IPS DF 6.9 (cell line): ENCODE data around the gene IQCN.

Experiments
- DNase-seq: peaks from one replicate; pipeline ENCODE4 v3.0.0-alpha.2; 2013; ENCODE audit warnings: low read depth, low spot score
- H3K27ac ChIP-seq: one replicate; pipeline ENCODE4 v1.5.1; 2013; ENCODE audit warnings: low read length, control low read depth
- H3K27me3 ChIP-seq: 2 replicates; pipeline ENCODE4 v1.6.1; 2013; ENCODE audit warnings: mild to moderate bottlenecking, low read length; ENCODE audit not compliant: control insufficient read depth, insufficient read depth
- H3K36me3 ChIP-seq: 2 replicates; pipeline ENCODE4 v1.6.1; 2013; ENCODE audit warnings: low read length; ENCODE audit not compliant: control insufficient read depth, insufficient read depth
- H3K4me1 ChIP-seq: 2 replicates; pipeline ENCODE4 v1.6.1; 2013; ENCODE audit warnings: low read length; ENCODE audit not compliant: control insufficient read depth, insufficient read depth
- H3K4me3 ChIP-seq: 2 replicates; pipeline ENCODE4 v1.5.1; 2013; ENCODE audit warnings: mild to moderate bottlenecking, low read length
- H3K9me3 ChIP-seq: 2 replicates; pipeline ENCODE4 v1.6.1; 2013; ENCODE audit warnings: low read length, inconsistent platforms; ENCODE audit not compliant: control insufficient read depth, insufficient read depth
- WGBS: extraction: QIAGEN DNeasy Blood & Tissue Kit; methylation state at CpG from one replicate; pipeline ENCODE4 v1.1.7; 2013; ENCODE audit warnings: mixed read lengths, missing lambda C conversion rate; ENCODE audit not compliant: insufficient read length, insufficient coverage; 5-methylcytosine and 5-hydroxymethylcytosine counted together

IQCN gene

DNA sequence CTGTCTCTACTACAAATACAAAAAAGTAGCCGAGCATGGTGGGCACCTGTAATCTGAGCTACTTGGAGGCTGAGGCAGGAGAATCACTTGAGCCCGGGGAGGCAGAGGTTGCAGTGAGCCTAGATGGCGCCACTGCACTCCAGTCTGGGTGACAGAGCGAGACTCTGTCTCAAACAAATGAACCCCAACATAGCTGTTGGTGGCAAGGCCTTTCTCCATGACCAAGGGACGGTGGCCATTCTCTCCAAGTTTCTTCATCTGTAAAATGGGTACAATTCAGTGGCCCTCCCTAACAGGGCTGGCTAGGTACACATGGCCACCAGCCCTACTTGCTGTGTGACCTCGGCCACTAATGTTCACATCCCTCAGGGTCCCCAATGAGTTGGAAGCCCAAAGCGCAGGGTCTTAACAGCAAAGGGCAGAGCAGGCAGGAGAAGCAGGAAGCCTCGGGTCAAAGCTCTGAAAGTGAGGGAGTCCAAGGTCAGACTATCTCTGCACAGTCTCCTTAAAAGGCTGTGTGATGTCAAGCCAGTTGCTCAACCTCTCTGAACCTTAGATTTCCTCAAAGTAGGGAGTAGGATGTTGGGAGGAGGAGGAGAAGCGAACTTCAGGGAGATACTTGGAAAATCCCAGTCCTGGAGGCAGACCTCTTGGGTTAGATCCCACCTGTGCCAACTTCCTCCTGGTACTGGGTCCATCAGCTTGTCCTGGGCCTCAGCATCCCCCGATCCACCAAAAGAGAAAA is 4.4 kb upstream of the IQCN start:
- Histone ChIP-seq H3K36me3 (no peaks in the 10 kb centered on the region; the same call in 1 of the 2 replicates), H3K9me3 (no peaks in the 10 kb centered on the region), H3K27me3 (no peaks in the 10 kb centered on the region), H3K4me1 (peaks cover 2% of the 10 kb centered on the region; the same call in 1 of the 2 replicates), H3K4me3 (peak overlapping the region; percentile 35; the same call in 1 of the 2 replicates), H3K27ac (no peak overlapping the region)
- no peak for DNase-seq
- no CpG with 5 or more reads among the region's 10 CpGs for WGBS

DNA sequence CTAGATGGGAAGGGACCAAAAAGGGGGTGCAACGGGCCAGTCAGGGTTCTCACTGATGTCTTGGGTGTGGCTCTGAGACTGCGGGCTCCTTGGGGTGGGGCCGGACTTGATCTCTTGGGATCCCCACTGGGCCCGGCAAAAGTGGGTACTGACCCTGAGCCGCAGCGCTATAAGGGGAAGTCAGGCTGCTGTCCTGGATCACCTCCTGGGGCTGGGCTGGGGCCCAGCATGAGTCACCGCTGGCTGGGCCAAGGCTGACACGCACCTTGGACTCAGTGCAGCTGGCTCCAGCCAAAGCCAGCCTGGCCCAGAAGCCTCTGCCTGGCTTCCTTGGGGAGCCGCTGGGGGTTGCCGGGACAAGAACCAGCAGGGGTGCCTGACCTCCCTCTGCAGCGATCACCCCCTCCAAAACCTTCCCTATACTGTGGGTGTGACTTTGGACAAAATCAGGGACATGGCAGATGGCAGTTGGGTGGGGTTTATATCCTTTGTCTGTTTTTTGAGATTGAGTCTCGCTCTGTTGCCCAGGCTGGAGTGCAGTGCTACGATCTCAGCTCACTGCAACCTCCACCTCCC is 617 bp upstream of the IQCN start:
- no peak overlapping the region for H3K27ac ChIP-seq
- DNase-seq = no peak

DNA sequence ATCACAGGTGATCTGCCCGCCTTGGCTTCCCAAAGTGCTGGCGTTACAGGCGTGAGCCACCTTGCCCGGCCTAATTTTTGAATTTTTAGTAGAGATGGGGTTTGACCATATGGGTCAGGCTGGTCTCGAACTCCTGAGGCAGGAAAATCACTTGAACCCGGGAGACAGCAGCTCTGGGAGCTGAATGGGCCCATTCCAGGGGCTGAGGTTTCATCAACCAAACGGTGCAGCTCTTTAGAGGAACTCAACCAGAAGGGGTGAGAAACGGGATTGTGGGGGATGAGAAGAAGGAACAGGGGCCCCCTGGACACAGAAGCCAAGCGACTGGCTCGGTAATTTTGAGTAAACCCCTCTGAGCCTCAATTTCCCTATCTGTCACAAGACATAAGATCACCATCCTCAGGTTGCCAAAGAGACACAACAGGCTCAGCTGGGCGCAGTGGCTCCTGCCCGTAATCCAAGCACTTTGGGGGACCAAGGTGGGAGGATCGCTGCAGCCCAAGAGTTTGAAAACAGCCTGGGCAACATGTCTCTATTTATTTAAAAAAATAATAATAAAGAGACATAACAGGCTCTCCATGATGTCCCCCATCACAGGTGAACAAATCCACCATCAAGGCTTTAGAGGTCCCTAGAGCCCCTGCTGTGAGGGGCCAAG is 562 bp downstream of the IQCN start:
- Histone ChIP-seq H3K4me3 (no peak overlapping the region), H3K27me3 (no peaks in the 10 kb centered on the region), H3K4me1 (no peaks in the 10 kb centered on the region), H3K36me3 (no peaks in the 10 kb centered on the region; the same call in 1 of the 2 replicates), H3K9me3 (no peaks in the 10 kb centered on the region), H3K27ac (no peak overlapping the region)
- DNase-seq = no peak
- WGBS = no CpG with 5 or more reads among the region's 13 CpGs

More for the DNA sequence above, 617 bp upstream of the IQCN start:
- Histone ChIP-seq H3K27me3 (no peaks in the 10 kb centered on the region), H3K9me3 (no peaks in the 10 kb centered on the region), H3K4me3 (no peak overlapping the region), H3K4me1 (no peaks in the 10 kb centered on the region), H3K36me3 (no peaks in the 10 kb centered on the region; the same call in 1 of the 2 replicates)
- WGBS = no CpG with 5 or more reads among the region's 13 CpGs

DNA sequence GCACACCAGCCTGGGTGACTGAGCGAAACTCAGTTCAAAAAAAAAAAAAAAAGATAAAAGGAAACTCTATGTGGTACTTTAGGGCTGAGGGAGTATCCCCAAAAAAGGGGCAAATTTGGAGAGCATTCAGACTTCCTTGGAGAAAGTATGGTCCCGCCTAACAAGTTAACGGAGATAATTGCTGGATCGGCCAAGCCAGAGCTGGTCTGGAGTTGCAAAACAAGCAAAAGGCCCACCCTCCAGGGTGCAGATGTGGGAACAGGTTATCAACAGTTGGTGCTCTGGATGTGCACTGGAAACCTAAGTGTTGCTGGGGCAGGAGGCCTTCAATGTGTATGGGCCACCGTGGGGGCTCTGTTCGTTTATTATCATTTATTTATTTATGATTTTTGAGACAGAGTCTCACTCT is 2.8 kb downstream of the IQCN start:
- Histone ChIP-seq H3K27ac (no peak overlapping the region), H3K4me1 (no peaks in the 10 kb centered on the region), H3K4me3 (no peak overlapping the region), H3K9me3 (no peaks in the 10 kb centered on the region), H3K36me3 (no peaks in the 10 kb centered on the region), H3K27me3 (no peaks in the 10 kb centered on the region)
- no CpG with 5 or more reads among the region's 6 CpGs for WGBS
- no peak for DNase-seq

DNA sequence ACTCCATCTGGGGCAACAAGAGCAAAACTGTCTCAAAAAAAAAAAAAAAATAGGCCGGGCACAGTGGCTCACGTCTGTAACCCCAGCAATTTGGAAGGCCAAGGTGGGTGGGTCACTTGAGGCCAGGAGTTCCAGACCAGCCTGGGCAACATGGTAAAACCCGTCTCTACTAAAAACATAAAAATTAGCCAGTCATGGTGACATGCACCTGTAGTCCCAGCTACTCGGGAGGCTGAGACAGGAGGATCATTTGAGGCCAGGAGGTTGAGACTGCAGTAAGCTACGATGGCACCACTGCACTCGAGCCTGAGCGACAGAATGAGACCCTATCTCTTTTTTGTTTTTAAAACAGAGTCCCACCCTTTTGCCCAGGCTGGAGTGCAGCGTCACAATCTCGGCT is 3.9 kb downstream of the IQCN start:
- Histone ChIP-seq H3K4me3 (no peak overlapping the region), H3K9me3 (no peaks in the 10 kb centered on the region), H3K27me3 (no peaks in the 10 kb centered on the region), H3K27ac (no peak overlapping the region), H3K4me1 (no peaks in the 10 kb centered on the region), H3K36me3 (no peaks in the 10 kb centered on the region)
- WGBS = no CpG with 5 or more reads among the region's 9 CpGs
- no peak for DNase-seq

DNA sequence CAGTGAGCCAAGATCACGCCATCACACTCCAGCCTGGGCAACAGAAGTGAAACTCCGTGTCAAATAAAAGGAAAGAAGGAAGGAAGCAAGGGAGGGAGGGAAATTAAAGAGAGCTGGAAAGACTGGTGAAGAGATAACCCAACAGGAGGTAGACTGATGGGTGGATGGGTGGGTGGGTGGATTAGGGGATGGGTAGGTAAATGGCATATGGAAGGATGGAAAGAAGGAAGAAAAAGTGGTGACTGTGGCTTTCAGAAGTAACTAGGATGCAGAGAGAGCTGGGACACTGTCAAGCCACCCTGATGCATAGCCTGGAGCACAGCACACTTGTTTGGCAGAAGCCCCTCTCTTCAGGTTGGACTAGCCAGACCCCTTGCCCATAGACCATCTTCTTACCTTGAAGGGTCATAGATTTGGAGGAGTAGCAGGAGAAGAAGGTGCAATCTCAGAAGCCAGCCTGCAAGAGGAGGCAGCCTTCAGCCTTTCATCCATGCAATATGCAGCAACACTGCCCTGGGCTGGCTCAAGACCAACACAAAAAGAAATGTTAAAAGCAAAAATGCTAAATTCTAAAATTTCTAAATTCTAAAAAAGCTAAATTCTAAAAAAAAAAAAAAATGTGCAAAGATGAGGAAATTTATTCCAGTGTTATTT is 5.1 kb downstream of the IQCN start:
- no peaks in the 10 kb centered on the region for H3K9me3 ChIP-seq
- H3K4me1 ChIP-seq = no peaks in the 10 kb centered on the region
- no peaks in the 10 kb centered on the region; the same call in 1 of the 2 replicates for H3K36me3 ChIP-seq
- no peaks in the 10 kb centered on the region for H3K27me3 ChIP-seq
- H3K4me3 ChIP-seq = no peak overlapping the region
- whole genome bisulfite sequencing = no CpG with 5 or more reads among the region's 2 CpGs
- no peak for DNase-seq
- H3K27ac ChIP-seq = no peak overlapping the region

DNA sequence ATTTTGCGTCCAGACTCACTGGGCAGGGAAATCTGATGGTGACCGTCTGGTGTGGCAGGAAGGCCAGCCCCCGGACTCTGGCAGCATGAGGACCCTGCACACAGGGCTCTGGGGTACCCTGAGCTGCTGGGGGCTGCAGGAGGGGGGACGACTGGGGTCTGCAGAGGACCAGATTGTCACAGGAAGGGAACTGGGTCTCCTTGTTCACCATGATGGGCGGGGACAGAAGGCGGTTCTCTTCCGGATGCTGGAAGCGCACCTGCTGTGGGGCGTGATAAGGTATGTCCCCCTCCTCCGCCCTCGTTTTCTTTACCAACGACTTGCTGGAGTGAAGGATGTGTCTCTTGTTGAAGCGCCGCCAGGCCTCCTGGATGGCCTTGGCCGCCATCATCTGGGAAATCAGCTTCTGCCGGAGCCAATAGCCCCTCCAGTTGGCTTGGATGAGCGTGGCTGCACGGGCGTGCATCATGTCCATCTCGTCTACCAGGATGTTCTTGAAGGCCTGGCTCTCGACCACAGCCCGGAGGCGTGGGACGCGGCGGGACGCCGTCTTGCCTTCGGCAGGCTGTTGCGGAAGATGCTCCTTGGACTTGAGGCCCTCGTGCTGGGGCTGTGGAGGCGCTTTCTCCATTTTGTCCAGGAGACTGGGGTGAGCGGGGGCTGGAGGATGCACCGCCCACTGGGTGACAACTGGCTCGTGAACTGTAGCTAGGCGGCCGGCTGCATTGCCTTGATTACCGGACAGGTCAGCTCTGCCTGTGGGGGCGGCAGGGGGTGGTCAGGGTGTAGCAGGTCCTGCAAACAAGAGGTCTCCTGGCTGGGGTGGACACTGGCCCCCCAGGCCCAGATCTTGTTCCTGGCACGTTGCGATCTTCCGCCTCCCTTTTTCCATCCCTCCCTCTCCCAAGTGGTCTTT is 7.2 kb downstream of the IQCN start:
- WGBS = no CpG with 5 or more reads among the region's 42 CpGs
- no peak overlapping the region for H3K27ac ChIP-seq
- no peak overlapping the region for H3K4me3 ChIP-seq
- H3K9me3 ChIP-seq = no peaks in the 10 kb centered on the region
- H3K36me3 ChIP-seq = no peaks in the 10 kb centered on the region; the same call in 1 of the 2 replicates
- H3K4me1 ChIP-seq = no peaks in the 10 kb centered on the region
- no peaks in the 10 kb centered on the region for H3K27me3 ChIP-seq
- DNase-seq = no peak

DNA sequence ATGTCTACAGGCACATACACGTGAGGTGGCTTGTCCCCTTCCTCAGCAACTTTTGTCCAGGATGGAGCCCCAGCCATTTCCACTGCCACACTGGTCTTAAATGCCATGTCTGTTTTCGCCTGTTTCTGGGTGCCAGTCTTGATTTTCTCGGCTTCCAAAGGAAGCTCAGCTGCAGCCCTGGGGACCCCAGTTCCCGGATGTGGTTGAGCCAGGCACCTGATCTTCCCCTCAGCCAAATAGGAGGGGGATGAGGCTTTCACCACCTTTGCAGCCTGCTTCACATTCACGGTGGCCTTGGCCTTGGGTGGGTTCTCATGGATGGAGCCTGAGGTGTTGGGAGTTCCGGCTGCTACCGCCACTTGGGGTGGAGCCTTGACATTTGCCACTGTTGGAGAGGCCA is 8.7 kb downstream of the IQCN start:
- no CpG with 5 or more reads among the region's 7 CpGs for whole genome bisulfite sequencing
- Histone ChIP-seq H3K4me1 (no peaks in the 10 kb centered on the region; the same call in 1 of the 2 replicates), H3K36me3 (no peaks in the 10 kb centered on the region; the same call in 1 of the 2 replicates), H3K27me3 (no peaks in the 10 kb centered on the region), H3K9me3 (no peaks in the 10 kb centered on the region), H3K4me3 (no peak overlapping the region), H3K27ac (no peak overlapping the region)
- DNase-seq = no peak

DNA sequence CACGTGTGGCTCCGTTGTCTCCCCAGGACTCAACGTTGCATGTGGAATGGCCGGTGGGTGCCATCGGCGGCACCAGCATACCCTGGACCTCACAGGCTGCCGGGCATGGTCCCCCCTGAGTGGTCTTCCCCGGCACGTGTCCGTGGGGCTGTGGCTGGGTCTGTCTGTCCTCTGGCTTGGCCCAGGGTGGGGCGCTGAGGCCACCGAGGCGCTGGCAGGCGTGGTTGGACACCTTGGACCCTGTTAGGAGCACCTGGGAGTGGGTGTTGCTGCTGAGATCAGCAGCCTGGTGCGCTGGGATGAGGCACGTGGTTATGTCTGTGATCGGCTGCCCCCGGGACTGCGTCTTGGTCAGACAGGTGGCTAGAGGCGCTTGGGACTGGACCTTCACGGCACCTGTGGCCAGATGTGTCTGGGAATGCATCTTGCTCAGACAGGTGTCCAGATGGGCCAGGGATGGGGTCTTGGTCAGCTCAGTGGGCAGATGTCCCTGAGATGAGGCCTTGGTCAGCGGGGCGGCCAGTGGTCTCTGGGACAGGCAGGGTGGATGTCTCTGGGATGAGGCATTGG is 9.2 kb downstream of the IQCN start:
- no peaks in the 10 kb centered on the region for H3K9me3 ChIP-seq
- WGBS = no CpG with 5 or more reads among the region's 23 CpGs

More for the DNA sequence above, 9.2 kb downstream of the IQCN start:
- H3K4me3 ChIP-seq = no peak overlapping the region
- H3K27ac ChIP-seq = no peak overlapping the region
- DNase-seq = no peak
- no peaks in the 10 kb centered on the region for H3K27me3 ChIP-seq
- H3K4me1 ChIP-seq = no peaks in the 10 kb centered on the region; the same call in 1 of the 2 replicates
- no peaks in the 10 kb centered on the region; the same call in 1 of the 2 replicates for H3K36me3 ChIP-seq
